ENCODE results near the gene CPT1B. TPM values are rescaled to one million over a fixed set of nuclear protein-coding genes. Genes with fewer than 3 reads are reported as not detected.

The CPT1B gene
- total and polyA plus RNA-seq, 2 of the 8 experiments (the other 6 are each of a cell fraction or from before 2014, with no cell fraction given) = 34.2 to 36.2 TPM

GRCh38 chr22:50586416-50586815 is 8.2 kb upstream of the CPT1B start:
- POLR2A ChIA-PET (ENCODE audit: partially characterized antibody) = interaction anchor here (0.8 to 1.5 kb wide), 2 partner anchors 8 to 9 kb away, joined by 3 read pairs; partner anchors contain the start of gene CPT1B
- Histone ChIP-seq H2BK120ac (replicated peaks; ENCODE audit: low read depth, low read length) (no peak overlapping the region), H3K56ac (replicated peaks; ENCODE audit: insufficient read length, low read depth, low read length) (no peak overlapping the region), H3K9ac (replicated peaks in 1 of 4; ENCODE audit: extremely low read depth in 1 of 4, low read depth in 3 of 4, low read length in 3 of 4) (no peak overlapping the region), H3K4me1 (replicated peaks in 1 of 4; ENCODE audit: control insufficient read depth in 3 of 4, insufficient read depth in 4 of 4, low read length in 3 of 4) (peaks cover 4 to 15% (median 7%) of the 10 kb centered on the region in 4 experiments), H2BK5ac (ENCODE audit: low read depth, low read length) (no peak overlapping the region), H3K9me3 (ENCODE audit: insufficient read depth in 2 of 2, low read depth in 1 of 2, low read length in 1 of 2) (no peaks in the 10 kb centered on the region), H2BK15ac (ENCODE audit: low read length) (no peak overlapping the region), H3K4ac (replicated peaks; ENCODE audit: insufficient read length, low read depth, low read length) (no peak overlapping the region), H2AK5ac (ENCODE audit: low read depth, low read length) (no peak overlapping the region; the same call in 1 of the 2 replicates), H3K79me1 (ENCODE audit: low read depth, low read length) (0 out of 2 replicates have a peak, but pooled peaks cover 3% of the 10 kb centered on the region), H4K5ac (ENCODE audit: insufficient read length, low read depth, low read length) (no peak overlapping the region), H4K8ac (ENCODE audit: extremely low read depth, insufficient read depth, low read length) (no peak overlapping the region), H3K14ac (ENCODE audit: insufficient read length) (no peak overlapping the region), H3K27me3 (replicated peaks in 1 of 4; ENCODE audit: control insufficient read depth in 3 of 4, extremely low read depth in 1 of 4, insufficient read depth in 3 of 4, low read length in 3 of 4) (0 out of 7 replicates have a peak, but pooled peaks cover 0 to 1% (median 0%) of the 10 kb centered on the region in 4 experiments), H2AFZ (ENCODE audit: low read length) (no peak overlapping the region), H2BK12ac (ENCODE audit: low read depth, low read length) (no peak overlapping the region), H3K4me2 (ENCODE audit: insufficient read depth in 1 of 2, low read depth in 2 of 2, low read length in 2 of 2) (no peak overlapping the region), H3K4me3 (ENCODE audit: extremely low read depth in 1 of 4, insufficient read depth in 2 of 4, low read depth in 3 of 4, low read length in 4 of 4) (no peak overlapping the region), H4K91ac (replicated peaks; ENCODE audit: insufficient read length, low read length) (no peak overlapping the region), H4K20me1 (replicated peaks in 1 of 2; ENCODE audit: control insufficient read depth in 1 of 2, insufficient read depth in 2 of 2, low read length in 2 of 2) (no peaks in the 10 kb centered on the region), H3K18ac (ENCODE audit: extremely low read depth, low read length) (no peak overlapping the region), H2BK20ac (ENCODE audit: low read length) (no peak overlapping the region), H3K79me2 (ENCODE audit: control insufficient read depth in 1 of 2, insufficient read depth in 2 of 2, low read length in 2 of 2) (peaks cover 0 to 1% of the 10 kb centered on the region in 2 experiments; a peak in 1 of 4 replicates), H3K36me3 (ENCODE audit: control insufficient read depth in 2 of 4, insufficient read depth in 4 of 4, low read length in 3 of 4) (no peaks in the 10 kb centered on the region), H3K23me2 (ENCODE audit: low read depth, low read length) (peaks cover 10% of the 10 kb centered on the region; the same call in 1 of the 2 replicates), H3K27ac (ENCODE audit: low read depth, low read length) (no peak overlapping the region), H3K23ac (ENCODE audit: insufficient read length) (no peak overlapping the region)
- CTCF ChIA-PET (ENCODE audit: partially characterized antibody) = interaction anchor here (0.8 to 4.0 kb wide), 10 partner anchors 9 to 114 kb away, joined by 3 to 19 read pairs (median 4); partner anchors contain the start of gene SYCE3
- no peak for FAIRE-seq
- DNase-seq (ENCODE audit: low read depth in 1 of 2, low spot score in 2 of 2) = no peak
- 60% methylated on average over 5 of the region's 5 CpGs; no CpG with 5 or more reads in 1 of the 2 experiments for WGBS, 2 experiments (ENCODE audit: extremely low coverage in 1 of 2, insufficient coverage in 1 of 2, insufficient read length in 1 of 2, insufficient replicate concordance in 2 of 2, low coverage in 1 of 2, low lambda C conversion rate in 2 of 2, missing lambda C conversion rate in 1 of 2)
- TF ChIP-seq KDM5A (IDR thresholded peaks at IDR 0.05; ENCODE audit: low read length) (no peak), CHD2 (IDR thresholded peaks at IDR 0.05; ENCODE audit: low read length) (no peak), SIN3A (conservative IDR thresholded peaks at IDR 0.05 in 1 of 2, IDR thresholded peaks at IDR 0.05 in 1 of 2; ENCODE audit: low read depth in 1 of 2, low read length in 2 of 2) (no peak), GABPA (IDR thresholded peaks at IDR 0.05; ENCODE audit: borderline replicate concordance, insufficient read depth, low read length) (no peak), JUN (IDR thresholded peaks at IDR 0.05; ENCODE audit: low read depth, low read length) (no peak), SP4 (IDR thresholded peaks at IDR 0.05; ENCODE audit: low read length) (no peak), TAF7 (optimal IDR thresholded peaks at IDR 0.05; ENCODE audit: borderline replicate concordance, low read depth, low read length) (no peak), SIX5 (IDR thresholded peaks at IDR 0.05; ENCODE audit: low read depth, low read length) (no peak), FOSL1 (IDR thresholded peaks at IDR 0.05; ENCODE audit: insufficient read depth, low read depth, low read length) (no peak), KDM4A (IDR thresholded peaks at IDR 0.05; ENCODE audit: low read depth, low read length, severe bottlenecking) (no peak), POLR2AphosphoS5 (IDR thresholded peaks at IDR 0.05; ENCODE audit: low read depth, low read length) (no peak), YY1 (IDR thresholded peaks at IDR 0.05; ENCODE audit: low read depth, low read length) (no peak), TCF12 (IDR thresholded peaks at IDR 0.05; ENCODE audit: low read depth, low read length) (no peak), CTBP2 (IDR thresholded peaks at IDR 0.05; ENCODE audit: borderline replicate concordance, insufficient read depth, insufficient read length, low read length) (no peak)
